Neural cell (in vitro differentiated cells): Measurements from ENCODE around the gene SMC5.

Source experiments
- EP300 ChIP-seq: fragments of 450-650 bp; conservative IDR thresholded peaks from 2 replicates; pipeline ENCODE4 v1.6.1; 2014; ENCODE audit warnings: antibody characterized with exemption, mild to moderate bottlenecking, moderate library complexity; ENCODE audit not compliant: poor library complexity, severe bottlenecking
- EZH2 ChIP-seq: fragments of 200-600, 300-800 bp; shearing (Covaris generic), sonication (generic); IDR thresholded peaks from 2 replicates; pipeline ENCODE4 v1.6.1; 2014; ENCODE audit warnings: antibody characterized with exemption, low read length, borderline replicate concordance, mild to moderate bottlenecking; ENCODE audit not compliant: insufficient read depth, poor library complexity, severe bottlenecking
- MXI1 ChIP-seq: fragments of 450-650 bp; conservative IDR thresholded peaks from 2 replicates; pipeline ENCODE4 v1.6.1; 2014; ENCODE audit warnings: antibody characterized with exemption, mild to moderate bottlenecking; ENCODE audit not compliant: poor library complexity, severe bottlenecking
- POLR2AphosphoS5 ChIP-seq: IDR thresholded peaks from 2 replicates; pipeline ENCODE4 v1.6.1; 2012
- RAD21 ChIP-seq: fragments of 450-650 bp; conservative IDR thresholded peaks from 2 replicates; pipeline ENCODE4 v1.6.1; 2014; ENCODE audit warnings: antibody characterized with exemption, mild to moderate bottlenecking, moderate library complexity
- SMC3 ChIP-seq: fragments of 450-650 bp; conservative IDR thresholded peaks from 2 replicates; pipeline ENCODE4 v1.6.1; 2014; ENCODE audit warnings: antibody characterized with exemption, mild to moderate bottlenecking, moderate library complexity; ENCODE audit not compliant: poor library complexity
- TAF1 ChIP-seq: IDR thresholded peaks from 2 replicates; pipeline ENCODE4 v1.6.1; 2012; ENCODE audit warnings: low read depth
- TF ChIP-seq, protein P1 (sequence below): fragments of 450-650 bp; IDR thresholded peaks from 2 replicates; pipeline ENCODE4 v1.5.1; 2014; ENCODE audit warnings: antibody characterized with exemption, mild to moderate bottlenecking, moderate library complexity; ENCODE audit not compliant: poor library complexity, severe bottlenecking
- TF ChIP-seq, protein P2 (sequence below): IDR thresholded peaks from 2 replicates; pipeline ENCODE4 v1.6.1; 2012; ENCODE audit warnings: borderline replicate concordance

DNA sequence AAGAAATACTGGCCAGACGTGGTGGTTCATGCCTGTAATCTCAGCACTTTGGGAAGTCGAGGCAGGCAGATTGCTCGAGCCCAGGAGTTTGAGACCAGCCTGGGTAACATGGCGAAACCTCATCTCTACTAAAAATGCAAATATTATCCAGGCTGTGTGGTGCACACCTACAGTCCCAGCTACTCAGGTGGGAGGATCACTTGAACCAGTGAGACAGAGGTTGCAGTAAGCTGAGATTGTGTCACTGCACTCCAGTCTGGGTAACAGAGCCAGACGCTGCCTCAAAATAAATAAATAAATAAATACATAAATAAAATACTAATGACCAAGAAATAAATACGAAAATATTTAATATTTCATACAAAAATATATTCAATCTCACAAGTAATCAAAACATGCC, 136.9 kb downstream of the SMC5 start:
- TF ChIP-seq, protein P1, sequence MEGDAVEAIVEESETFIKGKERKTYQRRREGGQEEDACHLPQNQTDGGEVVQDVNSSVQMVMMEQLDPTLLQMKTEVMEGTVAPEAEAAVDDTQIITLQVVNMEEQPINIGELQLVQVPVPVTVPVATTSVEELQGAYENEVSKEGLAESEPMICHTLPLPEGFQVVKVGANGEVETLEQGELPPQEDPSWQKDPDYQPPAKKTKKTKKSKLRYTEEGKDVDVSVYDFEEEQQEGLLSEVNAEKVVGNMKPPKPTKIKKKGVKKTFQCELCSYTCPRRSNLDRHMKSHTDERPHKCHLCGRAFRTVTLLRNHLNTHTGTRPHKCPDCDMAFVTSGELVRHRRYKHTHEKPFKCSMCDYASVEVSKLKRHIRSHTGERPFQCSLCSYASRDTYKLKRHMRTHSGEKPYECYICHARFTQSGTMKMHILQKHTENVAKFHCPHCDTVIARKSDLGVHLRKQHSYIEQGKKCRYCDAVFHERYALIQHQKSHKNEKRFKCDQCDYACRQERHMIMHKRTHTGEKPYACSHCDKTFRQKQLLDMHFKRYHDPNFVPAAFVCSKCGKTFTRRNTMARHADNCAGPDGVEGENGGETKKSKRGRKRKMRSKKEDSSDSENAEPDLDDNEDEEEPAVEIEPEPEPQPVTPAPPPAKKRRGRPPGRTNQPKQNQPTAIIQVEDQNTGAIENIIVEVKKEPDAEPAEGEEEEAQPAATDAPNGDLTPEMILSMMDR = no peak
- TF ChIP-seq, protein P2, sequence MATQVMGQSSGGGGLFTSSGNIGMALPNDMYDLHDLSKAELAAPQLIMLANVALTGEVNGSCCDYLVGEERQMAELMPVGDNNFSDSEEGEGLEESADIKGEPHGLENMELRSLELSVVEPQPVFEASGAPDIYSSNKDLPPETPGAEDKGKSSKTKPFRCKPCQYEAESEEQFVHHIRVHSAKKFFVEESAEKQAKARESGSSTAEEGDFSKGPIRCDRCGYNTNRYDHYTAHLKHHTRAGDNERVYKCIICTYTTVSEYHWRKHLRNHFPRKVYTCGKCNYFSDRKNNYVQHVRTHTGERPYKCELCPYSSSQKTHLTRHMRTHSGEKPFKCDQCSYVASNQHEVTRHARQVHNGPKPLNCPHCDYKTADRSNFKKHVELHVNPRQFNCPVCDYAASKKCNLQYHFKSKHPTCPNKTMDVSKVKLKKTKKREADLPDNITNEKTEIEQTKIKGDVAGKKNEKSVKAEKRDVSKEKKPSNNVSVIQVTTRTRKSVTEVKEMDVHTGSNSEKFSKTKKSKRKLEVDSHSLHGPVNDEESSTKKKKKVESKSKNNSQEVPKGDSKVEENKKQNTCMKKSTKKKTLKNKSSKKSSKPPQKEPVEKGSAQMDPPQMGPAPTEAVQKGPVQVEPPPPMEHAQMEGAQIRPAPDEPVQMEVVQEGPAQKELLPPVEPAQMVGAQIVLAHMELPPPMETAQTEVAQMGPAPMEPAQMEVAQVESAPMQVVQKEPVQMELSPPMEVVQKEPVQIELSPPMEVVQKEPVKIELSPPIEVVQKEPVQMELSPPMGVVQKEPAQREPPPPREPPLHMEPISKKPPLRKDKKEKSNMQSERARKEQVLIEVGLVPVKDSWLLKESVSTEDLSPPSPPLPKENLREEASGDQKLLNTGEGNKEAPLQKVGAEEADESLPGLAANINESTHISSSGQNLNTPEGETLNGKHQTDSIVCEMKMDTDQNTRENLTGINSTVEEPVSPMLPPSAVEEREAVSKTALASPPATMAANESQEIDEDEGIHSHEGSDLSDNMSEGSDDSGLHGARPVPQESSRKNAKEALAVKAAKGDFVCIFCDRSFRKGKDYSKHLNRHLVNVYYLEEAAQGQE = no peak
- TF ChIP-seq EZH2 = no peak
- TF ChIP-seq POLR2AphosphoS5 = no peak
- no peak for TF ChIP-seq EP300
- TF ChIP-seq SMC3 = no peak
- TF ChIP-seq MXI1 = no peak
- no peak for TF ChIP-seq RAD21
- TF ChIP-seq TAF1 = no peak
